Lower lobe of right lung (tissue), 2 donors: ENCODE data around the gene HSD3B7. TPM values are rescaled to one million over a fixed set of nuclear protein-coding genes. Genes with fewer than 3 reads are reported as not detected.

Source experiments
- ATAC-seq, 2 donors: fragments of 200-7000 bp; cut with Tn5 transposase; one replicate each; pipeline ENCODE4 v1.9.1; 2020 to 2022; ENCODE audit warnings: mild to moderate bottlenecking in 2 of 2, moderate library complexity in 2 of 2
- DNase-seq: peaks from one replicate; pipeline ENCODE4 v3.0.0-alpha.2; 2020
- H3K27ac ChIP-seq: fragments of 200-600 bp; one replicate; pipeline ENCODE4 v1.8.0; 2022
- H3K27me3 ChIP-seq: fragments of 200-600 bp; one replicate; pipeline ENCODE4 v1.8.0; 2022; ENCODE audit warnings: low read depth
- H3K36me3 ChIP-seq: fragments of 200-600 bp; one replicate; pipeline ENCODE4 v1.8.0; 2022; ENCODE audit warnings: mild to moderate bottlenecking
- H3K4me1 ChIP-seq: fragments of 200-600 bp; one replicate; pipeline ENCODE4 v1.8.0; 2022
- H3K4me3 ChIP-seq: fragments of 200-600 bp; one replicate; pipeline ENCODE4 v1.8.0; 2022; ENCODE audit warnings: mild to moderate bottlenecking
- H3K9me3 ChIP-seq: fragments of 200-600 bp; one replicate; pipeline ENCODE4 v1.8.0; 2022
- intact Hi-C: fragments of 100-400 bp; cut with DNase I; formaldehyde crosslinking; loops from one replicate; pipeline ENCODE4 v1.11.0; 2022
- total RNA-seq: library from RNA; stranded (reverse); fragmentation: NEBNext Ultra II Directional; extraction: Animal tissue kit (Norgen Biotek cat#: 25700); gene quantifications from one replicate; pipeline ENCODE4 v1.2.1, GENCODE V29; 2021
- TF ChIP-seq, protein P1 (sequence below): fragments of 200-600 bp; IDR thresholded peaks from one replicate; pipeline ENCODE4 v1.8.0; 2022; ENCODE audit warnings: antibody characterized with exemption, mild to moderate bottlenecking
- donor health status: DM: no; HTN: yes; CAD: no; lungs with severe emphysema.

Gene HSD3B7
- total RNA-seq, 1 donor from 2014 or later: 23.6 TPM

DNA sequence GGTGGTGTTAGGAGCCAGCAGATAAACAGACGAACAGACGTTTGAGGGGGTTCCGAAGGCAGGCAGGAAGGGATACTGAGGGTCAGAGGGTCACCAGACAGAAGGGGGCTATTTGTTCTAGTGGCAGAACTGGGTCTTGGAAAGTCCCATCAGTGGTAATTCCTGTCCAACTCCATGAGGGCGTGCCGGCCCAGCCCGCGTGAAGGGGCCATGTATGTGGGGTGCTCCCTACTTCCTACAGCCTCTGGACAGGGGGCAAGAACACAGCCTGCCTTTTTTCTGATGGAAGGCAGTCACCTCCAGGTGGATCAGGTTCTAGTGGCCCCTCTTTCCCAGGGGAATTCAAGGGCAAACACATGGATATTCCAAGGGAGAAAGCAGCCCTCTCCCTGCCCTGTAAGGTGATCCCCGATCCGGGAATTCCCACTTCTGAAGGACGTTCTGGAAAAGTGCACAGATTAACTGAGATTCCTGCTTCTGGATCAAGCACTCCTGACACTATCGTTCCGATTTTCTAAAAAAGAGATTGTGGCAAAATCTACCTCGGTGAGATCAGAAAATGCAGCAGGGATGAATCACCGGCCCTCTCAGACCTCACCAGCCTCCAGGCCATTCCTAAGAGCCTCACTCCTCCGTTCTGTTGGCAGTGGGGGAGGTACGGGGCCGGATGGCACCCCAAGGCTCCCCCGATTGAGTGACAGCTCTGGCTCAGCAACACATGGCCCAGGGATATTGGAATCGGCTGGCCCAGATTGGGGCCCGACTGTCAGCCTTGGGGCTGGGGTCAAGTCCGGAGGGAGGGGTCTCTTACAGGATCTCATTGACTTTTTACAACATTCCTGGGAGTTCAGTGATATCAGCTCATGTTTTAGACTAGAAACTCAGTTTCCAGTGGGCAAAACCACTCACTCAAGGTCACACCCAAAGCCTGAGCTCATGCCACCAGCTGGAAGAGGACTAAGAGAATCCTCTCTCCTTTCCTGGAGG, 13.0 kb downstream of the HSD3B7 start:
- Histone ChIP-seq H3K27ac (peak overlapping the region; percentile 4), H3K36me3 (no peaks in the 10 kb centered on the region), H3K27me3 (no peaks in the 10 kb centered on the region), H3K4me3 (peak overlapping the region; percentile 45), H3K4me1 (peaks cover 12% of the 10 kb centered on the region), H3K9me3 (no peaks in the 10 kb centered on the region)
- ATAC-seq: peak; percentile 5 to 45
- intact Hi-C loops: no loop called here
- DNase-seq: no peak
- TF ChIP-seq, protein P1, sequence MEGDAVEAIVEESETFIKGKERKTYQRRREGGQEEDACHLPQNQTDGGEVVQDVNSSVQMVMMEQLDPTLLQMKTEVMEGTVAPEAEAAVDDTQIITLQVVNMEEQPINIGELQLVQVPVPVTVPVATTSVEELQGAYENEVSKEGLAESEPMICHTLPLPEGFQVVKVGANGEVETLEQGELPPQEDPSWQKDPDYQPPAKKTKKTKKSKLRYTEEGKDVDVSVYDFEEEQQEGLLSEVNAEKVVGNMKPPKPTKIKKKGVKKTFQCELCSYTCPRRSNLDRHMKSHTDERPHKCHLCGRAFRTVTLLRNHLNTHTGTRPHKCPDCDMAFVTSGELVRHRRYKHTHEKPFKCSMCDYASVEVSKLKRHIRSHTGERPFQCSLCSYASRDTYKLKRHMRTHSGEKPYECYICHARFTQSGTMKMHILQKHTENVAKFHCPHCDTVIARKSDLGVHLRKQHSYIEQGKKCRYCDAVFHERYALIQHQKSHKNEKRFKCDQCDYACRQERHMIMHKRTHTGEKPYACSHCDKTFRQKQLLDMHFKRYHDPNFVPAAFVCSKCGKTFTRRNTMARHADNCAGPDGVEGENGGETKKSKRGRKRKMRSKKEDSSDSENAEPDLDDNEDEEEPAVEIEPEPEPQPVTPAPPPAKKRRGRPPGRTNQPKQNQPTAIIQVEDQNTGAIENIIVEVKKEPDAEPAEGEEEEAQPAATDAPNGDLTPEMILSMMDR: no peak

DNA sequence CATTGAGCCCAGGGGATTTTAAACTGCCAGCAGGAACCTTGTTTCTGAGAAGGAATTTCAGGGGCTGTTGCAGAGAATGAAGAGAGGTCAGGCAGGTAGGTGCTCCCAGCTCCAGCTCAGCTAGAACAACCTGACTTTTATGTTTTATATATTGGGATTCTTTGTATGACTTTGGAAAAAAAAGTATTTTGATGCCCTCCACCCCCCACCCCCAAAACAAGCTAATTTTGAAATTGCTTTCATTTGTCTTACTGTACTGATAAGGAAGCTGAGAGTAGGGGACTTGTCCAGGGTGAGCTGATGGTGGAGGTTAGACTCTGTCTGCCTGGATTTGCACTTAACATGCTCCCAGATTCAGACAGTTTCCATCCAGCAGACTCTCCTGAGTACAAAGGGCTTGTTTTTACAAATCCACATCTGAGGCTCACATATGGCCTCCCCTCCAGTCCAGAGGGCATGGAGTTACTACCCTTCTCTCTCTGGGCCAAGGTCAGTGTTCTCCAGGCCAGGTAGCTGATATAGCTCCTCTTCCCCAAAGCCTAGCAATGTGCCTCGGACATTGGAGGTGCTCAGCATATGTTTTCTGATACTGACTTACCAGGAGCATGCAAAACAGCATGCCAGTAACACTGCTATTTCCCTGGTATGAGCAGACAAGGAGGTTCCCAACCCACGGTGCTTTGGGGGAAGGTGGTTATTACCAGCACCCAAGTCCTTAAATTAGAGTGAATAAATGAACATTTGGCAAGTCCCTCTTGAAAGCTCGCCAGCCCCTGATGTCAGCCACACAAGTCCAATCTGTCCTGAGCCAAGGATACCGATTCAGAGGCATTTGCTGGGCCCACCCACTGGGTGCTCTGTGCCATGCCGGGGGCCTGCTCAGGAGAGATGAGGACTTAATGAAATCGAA, 14.1 kb downstream of the HSD3B7 start:
- TF ChIP-seq, protein P1: no peak
- intact Hi-C loops: no loop called here
- Histone ChIP-seq H3K4me1 (peaks cover 12% of the 10 kb centered on the region), H3K27me3 (no peaks in the 10 kb centered on the region), H3K9me3 (no peaks in the 10 kb centered on the region), H3K36me3 (no peaks in the 10 kb centered on the region), H3K4me3 (no peak overlapping the region), H3K27ac (no peak overlapping the region)
- DNase-seq (no peak), ATAC-seq (no peak)

DNA sequence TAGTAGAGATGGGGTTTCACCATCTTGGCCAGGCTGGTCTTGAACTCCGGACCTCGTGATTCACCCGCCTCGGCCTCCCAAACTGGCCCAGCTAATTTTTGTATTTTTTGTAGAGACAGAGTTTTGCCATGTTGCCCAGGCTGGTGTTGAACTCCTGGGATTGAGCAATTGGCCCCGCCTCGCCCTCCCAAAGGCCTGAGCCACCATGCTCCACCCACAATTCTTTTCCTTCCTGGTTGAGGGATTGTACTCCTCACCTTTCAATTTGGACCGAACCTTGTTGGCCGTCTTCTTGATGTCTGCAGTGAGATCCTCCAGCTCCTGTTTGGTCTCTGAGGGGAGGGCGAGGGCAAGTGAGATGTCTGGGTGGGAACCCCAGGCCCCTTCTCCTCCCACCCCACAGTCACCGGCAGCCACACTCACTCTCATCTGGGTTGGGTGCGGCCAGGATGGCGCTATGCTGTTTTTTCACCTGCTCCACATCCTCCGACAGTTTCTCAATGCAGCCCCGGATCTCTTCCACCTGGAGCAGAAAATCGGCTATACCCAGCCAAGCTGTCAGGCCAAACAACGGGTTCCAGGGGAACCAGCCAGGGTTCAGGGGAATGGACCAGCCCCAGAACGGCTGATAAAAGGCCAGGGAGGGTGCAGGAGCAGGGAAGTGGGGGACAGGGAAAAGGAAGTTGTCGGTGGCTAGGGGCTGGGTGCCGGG, 15.8 kb downstream of the HSD3B7 start:
- H3K27me3 ChIP-seq: no peaks in the 10 kb centered on the region

DNA sequence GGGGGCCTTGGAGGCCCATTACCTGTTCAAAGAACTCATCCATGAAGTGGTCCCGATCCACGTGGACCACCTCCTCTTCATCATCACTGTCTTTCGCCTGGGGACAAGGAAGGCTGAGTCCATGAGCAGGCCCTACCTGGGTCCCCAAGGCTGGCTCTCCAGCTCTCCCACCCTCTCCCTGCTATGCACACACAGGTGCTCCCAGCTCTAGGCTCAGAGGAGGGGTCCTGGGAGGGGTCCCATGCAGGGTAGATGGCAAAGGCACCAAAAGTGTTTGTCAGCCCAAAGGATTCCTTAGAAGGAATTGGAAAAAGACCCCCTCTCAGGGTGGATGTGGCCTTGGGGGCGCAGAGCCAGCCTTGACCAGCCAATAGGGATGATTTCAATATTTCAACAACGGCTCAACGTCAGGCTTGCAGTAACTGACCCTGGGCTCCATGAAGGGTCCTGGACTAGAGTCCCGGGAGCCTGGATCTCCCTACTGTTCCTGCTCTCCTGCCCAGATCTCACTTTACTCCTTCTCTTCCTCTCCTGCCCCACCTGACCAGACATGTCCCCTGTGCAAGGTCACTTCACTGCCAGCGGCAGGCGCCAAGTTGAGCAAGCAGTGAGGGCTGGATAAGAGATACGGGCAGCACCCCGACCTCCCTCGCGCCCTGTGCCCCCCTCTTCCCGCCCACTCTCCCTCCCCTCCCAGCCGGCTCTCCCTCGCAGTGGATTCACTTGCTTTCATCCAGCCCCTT, 16.7 kb downstream of the HSD3B7 start:
- TF ChIP-seq, protein P1: no peak
- intact Hi-C loops: no loop called here
- Histone ChIP-seq H3K27me3 (no peaks in the 10 kb centered on the region), H3K27ac (no peak overlapping the region), H3K9me3 (no peaks in the 10 kb centered on the region), H3K4me3 (no peak overlapping the region), H3K4me1 (peaks cover 7% of the 10 kb centered on the region), H3K36me3 (no peaks in the 10 kb centered on the region)
- DNase-seq (no peak), ATAC-seq (no peak)

More for the DNA sequence above, 15.8 kb downstream of the HSD3B7 start:
- TF ChIP-seq, protein P1: no peak
- intact Hi-C loops: no loop called here
- Histone ChIP-seq H3K9me3 (no peaks in the 10 kb centered on the region), H3K4me1 (peaks cover 12% of the 10 kb centered on the region), H3K36me3 (no peaks in the 10 kb centered on the region), H3K27ac (no peak overlapping the region), H3K4me3 (no peak overlapping the region)
- no peak for ATAC-seq
- no peak for DNase-seq
